T-helper 1 cell treated with Interleukin-12 subunit alpha and Interleukin-12 subunit beta and Interleukin-4 antibody, amounts not matched to agents 30 μg/mL and 1 μg/mL, for 36 hours (primary cell): ENCODE results near the gene CSAG1.
"Not testable (repeated sequence)": the region's sequence is repeated elsewhere in the genome, so short reads cannot be mapped to it uniquely, and the experiment has no call there.

ENCODE experiments used
- H3K27ac Mint-ChIP-seq: one replicate; pipeline ENCODE4 v1.8.0; 2021; ENCODE audit warnings: mild to moderate bottlenecking, mixed read lengths
- H3K27me3 Mint-ChIP-seq: one replicate; pipeline ENCODE4 v1.8.0; 2021; ENCODE audit warnings: low read depth, mixed read lengths
- H3K36me3 Mint-ChIP-seq: one replicate; pipeline ENCODE4 v1.8.0; 2021; ENCODE audit warnings: low read depth, mixed read lengths
- H3K4me1 Mint-ChIP-seq: one replicate; pipeline ENCODE4 v1.8.0; 2021; ENCODE audit warnings: low read depth, mixed read lengths
- H3K4me3 Mint-ChIP-seq: one replicate; pipeline ENCODE4 v1.8.0; 2021; ENCODE audit warnings: mild to moderate bottlenecking, moderate library complexity, mixed read lengths
- H3K9me3 Mint-ChIP-seq: one replicate; pipeline ENCODE4 v1.8.0; 2021; ENCODE audit warnings: mixed read lengths

The CSAG1 gene

DNA sequence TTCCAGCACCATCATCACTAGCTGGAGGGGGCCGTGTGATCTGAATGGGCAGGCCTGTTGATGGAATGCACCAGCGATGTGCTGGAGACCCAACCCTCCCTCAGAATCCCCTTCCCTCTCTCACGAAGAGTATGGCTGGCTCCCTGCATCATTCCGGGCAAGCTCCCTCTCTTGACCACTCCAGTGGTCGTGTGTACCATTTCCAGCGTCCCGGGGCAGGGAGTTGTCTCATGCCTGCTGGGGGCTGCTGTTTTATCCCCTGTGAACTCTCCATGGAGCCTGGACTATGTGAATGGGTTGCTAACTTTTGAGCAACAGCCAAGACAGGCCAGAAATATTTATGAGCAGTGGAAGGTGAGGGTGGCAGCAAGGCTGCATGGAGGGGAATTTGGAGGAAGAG, 8.1 kb downstream of the CSAG1 start:
- H3K36me3 Mint-ChIP-seq, result no peaks in the 10 kb centered on the region
- H3K4me1 Mint-ChIP-seq, result no peaks in the 10 kb centered on the region
- no peak overlapping the region for H3K27ac Mint-ChIP-seq
- H3K9me3 Mint-ChIP-seq, result no peaks in the 10 kb centered on the region
- H3K27me3 Mint-ChIP-seq, result peaks cover 5% of the 10 kb centered on the region
- H3K4me3 Mint-ChIP-seq, result no peak overlapping the region

GRCh38 chrX:152713815-152714787, 19.4 kb downstream of the CSAG1 start, which contains the start of gene MAGEA2B:
TSS of gene MAGEA2B (plus strand) at chrX:152714628. CDS start at chrX:152717107, 2,479 bp downstream.
- H3K27me3 Mint-ChIP-seq, H3K36me3 Mint-ChIP-seq, H3K27ac Mint-ChIP-seq, H3K4me1 Mint-ChIP-seq, H3K4me3 Mint-ChIP-seq, H3K9me3 Mint-ChIP-seq: not testable (repeated sequence)

GRCh38 chrX:152713195-152713594, 20.3 kb downstream of the CSAG1 start:
- H3K4me3 Mint-ChIP-seq, H3K4me1 Mint-ChIP-seq, H3K9me3 Mint-ChIP-seq: not testable (repeated sequence)

GRCh38 chrX:152709173-152709572, 24.3 kb downstream of the CSAG1 start, which contains the start of gene CSAG2:
TSS of gene CSAG2 (minus strand) at chrX:152709273. CDS start at chrX:152709112, 161 bp downstream.
- not testable (repeated sequence) for H3K4me3 Mint-ChIP-seq, H3K27me3 Mint-ChIP-seq, H3K4me1 Mint-ChIP-seq, H3K36me3 Mint-ChIP-seq, H3K27ac Mint-ChIP-seq, H3K9me3 Mint-ChIP-seq

More at GRCh38 chrX:152713195-152713594, 20.3 kb downstream of the CSAG1 start:
- H3K27me3 Mint-ChIP-seq, H3K27ac Mint-ChIP-seq, H3K36me3 Mint-ChIP-seq: not testable (repeated sequence)

GRCh38 chrX:152706500-152706899, 27.0 kb downstream of the CSAG1 start:
- not testable (repeated sequence) for H3K27ac Mint-ChIP-seq, H3K4me3 Mint-ChIP-seq, H3K9me3 Mint-ChIP-seq, H3K27me3 Mint-ChIP-seq, H3K4me1 Mint-ChIP-seq, H3K36me3 Mint-ChIP-seq

DNA sequence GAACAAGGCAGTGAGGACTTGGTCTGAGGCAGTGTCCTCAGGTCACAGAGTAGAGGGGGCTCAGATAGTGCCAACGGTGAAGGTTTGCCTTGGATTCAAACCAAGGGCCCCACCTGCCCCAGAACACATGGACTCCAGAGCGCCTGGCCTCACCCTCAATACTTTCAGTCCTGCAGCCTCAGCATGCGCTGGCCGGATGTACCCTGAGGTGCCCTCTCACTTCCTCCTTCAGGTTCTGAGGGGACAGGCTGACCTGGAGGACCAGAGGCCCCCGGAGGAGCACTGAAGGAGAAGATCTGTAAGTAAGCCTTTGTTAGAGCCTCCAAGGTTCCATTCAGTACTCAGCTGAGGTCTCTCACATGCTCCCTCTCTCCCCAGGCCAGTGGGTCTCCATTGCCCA, 33.1 kb downstream of the CSAG1 start:
- not testable (repeated sequence) for H3K9me3 Mint-ChIP-seq, H3K36me3 Mint-ChIP-seq, H3K4me3 Mint-ChIP-seq, H3K27ac Mint-ChIP-seq, H3K4me1 Mint-ChIP-seq, H3K27me3 Mint-ChIP-seq

- H3K4me3 Mint-ChIP-seq, H3K36me3 Mint-ChIP-seq, H3K27me3 Mint-ChIP-seq, H3K9me3 Mint-ChIP-seq, H3K4me1 Mint-ChIP-seq, H3K27ac Mint-ChIP-seq: not testable (repeated sequence)
Measured at GRCh38 chrX:152697952-152698931, 35.3 kb downstream of the CSAG1 start, which contains the start of gene MAGEA3. TSS of gene MAGEA3 (plus strand) at chrX:152698794. CDS start at chrX:152700833, 2,039 bp downstream.

DNA sequence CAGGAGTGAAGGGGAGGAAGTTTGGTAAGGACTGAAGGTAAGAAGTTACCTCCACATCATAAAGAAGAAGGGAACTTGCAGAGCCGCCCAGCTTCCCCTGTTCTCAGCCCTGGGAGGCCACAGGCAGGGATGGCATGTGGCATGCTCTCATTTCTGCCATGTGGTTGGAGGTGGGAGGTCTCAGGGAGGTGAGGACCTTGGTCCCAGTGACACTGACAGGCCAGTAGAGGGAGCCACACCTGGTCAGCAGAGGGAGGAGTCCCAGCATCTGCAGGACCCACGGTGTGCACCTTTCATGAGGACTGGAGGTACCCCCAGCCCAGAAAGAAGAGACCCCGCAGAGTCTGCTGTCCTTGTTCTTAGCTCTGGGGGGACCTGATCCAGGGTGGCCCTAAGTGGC, 52.5 kb downstream of the CSAG1 start:
- H3K36me3 Mint-ChIP-seq, H3K9me3 Mint-ChIP-seq, H3K27me3 Mint-ChIP-seq, H3K27ac Mint-ChIP-seq, H3K4me1 Mint-ChIP-seq, H3K4me3 Mint-ChIP-seq: not testable (repeated sequence)
